ENCODE data around the gene BICRAL.
"Not testable (repeated sequence)": the region's sequence is repeated elsewhere in the genome, so short reads cannot be mapped to it uniquely, and the experiment has no call there.

The BICRAL gene

GRCh38 chr6:42781796-42782688 is at the start of gene BICRAL:
TSS of gene BICRAL (plus strand) at chr6:42782052. CDS start at chr6:42822023, 39,971 bp downstream.
- no peak for DNase-seq

GRCh38 chr6:42733867-42734481 is 47.9 kb upstream of the BICRAL start:
- DNase-seq, result not testable (repeated sequence)

GRCh38 chr6:42735976-42736375 is 45.9 kb upstream of the BICRAL start:
- no peak for DNase-seq

GRCh38 chr6:42740725-42741124 is 41.1 kb upstream of the BICRAL start:
- DNase-seq, result no peak

GRCh38 chr6:42742116-42742894 is 39.5 kb upstream of the BICRAL start:
- peak; percentile 15 for DNase-seq

GRCh38 chr6:42744351-42744893 is 37.4 kb upstream of the BICRAL start:
- no peak for DNase-seq

GRCh38 chr6:42745083-42745639 is 36.7 kb upstream of the BICRAL start:
- DNase-seq, result no peak

GRCh38 chr6:42745640-42746462 is 36.0 kb upstream of the BICRAL start, which contains the start of gene TBCC:
TSS of gene TBCC (minus strand) at chr6:42746103. CDS start at chr6:42746073, 30 bp downstream.
- DNase-seq, result peak; percentile 95

- peak; percentile 50 for DNase-seq
Observed at GRCh38 chr6:42746463-42747391, 35.1 kb upstream of the BICRAL start.

- no peak for DNase-seq
Observed at GRCh38 chr6:42748203-42748898, 33.5 kb upstream of the BICRAL start.

- no peak for DNase-seq
Observed at GRCh38 chr6:42751055-42751454, 30.8 kb upstream of the BICRAL start.

- no peak for DNase-seq
Observed at GRCh38 chr6:42754759-42755158, 27.1 kb upstream of the BICRAL start.

- DNase-seq, result no peak
Observed at GRCh38 chr6:42756722-42757121, 25.1 kb upstream of the BICRAL start.

GRCh38 chr6:42758756-42759430 is 23.0 kb upstream of the BICRAL start:
- DNase-seq, result no peak

- no peak for DNase-seq
Observed at GRCh38 chr6:42761287-42762067, 20.4 kb upstream of the BICRAL start.

- DNase-seq, result no peak
Observed at GRCh38 chr6:42762426-42762859, 19.4 kb upstream of the BICRAL start.

- no peak for DNase-seq
Observed at GRCh38 chr6:42762950-42763349, 18.9 kb upstream of the BICRAL start.

- peak; percentile 25 for DNase-seq
Observed at GRCh38 chr6:42764911-42765648, 16.8 kb upstream of the BICRAL start.
